Liver (tissue), 9 donors: Measurements from ENCODE around the gene DCUN1D1. TPM values are rescaled to one million over a fixed set of nuclear protein-coding genes. Genes with fewer than 3 reads are reported as not detected.

ENCODE experiments used
- DNase-seq: peaks from one replicate; pipeline ENCODE4 v3.0.0-alpha.2; 2017; ENCODE audit warnings: low spot score
- H3K27ac ChIP-seq, 2 donors: one replicate each; pipeline ENCODE4 v1.7.0; 2013; ENCODE audit warnings: inconsistent platforms in 2 of 2, low read length in 2 of 2, control low read depth in 1 of 2, low read depth in 1 of 2, mild to moderate bottlenecking in 1 of 2
- H3K27me3 ChIP-seq, 4 donors: one replicate each; pipeline versions ENCODE4 v1.6.1 to v1.7.0; 2013; ENCODE audit warnings: low read length in 3 of 4, inconsistent platforms in 1 of 4, mild to moderate bottlenecking in 1 of 4, moderate library complexity in 1 of 4; ENCODE audit not compliant: control insufficient read depth in 4 of 4, insufficient read depth in 4 of 4
- H3K36me3 ChIP-seq, 4 donors: one replicate each; pipeline versions ENCODE4 v1.6.1 to v1.7.0; 2013; ENCODE audit warnings: low read length in 3 of 4, mild to moderate bottlenecking in 3 of 4, low read depth in 1 of 4, moderate library complexity in 1 of 4; ENCODE audit not compliant: control insufficient read depth in 4 of 4, insufficient read depth in 3 of 4
- H3K4me1 ChIP-seq, 4 donors: one replicate each; pipeline versions ENCODE4 v1.6.1 to v1.7.0; 2013; ENCODE audit warnings: low read length in 3 of 4, mild to moderate bottlenecking in 3 of 4, moderate library complexity in 1 of 4; ENCODE audit not compliant: control insufficient read depth in 4 of 4, insufficient read depth in 4 of 4
- H3K4me3 ChIP-seq, 3 donors: one replicate each; pipeline versions ENCODE4 v1.6.1 to v1.7.0; 2013; ENCODE audit warnings: low read length in 3 of 3, control low read depth in 1 of 3, low read depth in 1 of 3, mild to moderate bottlenecking in 1 of 3
- H3K9ac ChIP-seq, 2 donors: one replicate each; pipeline ENCODE4 v1.7.0; 2013; ENCODE audit warnings: low read length in 2 of 2, mild to moderate bottlenecking in 2 of 2, moderate library complexity in 2 of 2, control low read depth in 1 of 2, low read depth in 1 of 2
- H3K9me3 ChIP-seq, 4 donors: one replicate each; pipeline versions ENCODE4 v1.6.1 to v1.7.0; 2013; ENCODE audit warnings: low read length in 3 of 4; ENCODE audit not compliant: control insufficient read depth in 4 of 4
- EGR1 ChIP-seq, 2 donors: IDR thresholded peaks; 2 replicates each; pipeline ENCODE4 v1.6.1; 2016 to 2018; ENCODE audit warnings: antibody characterized with exemption in 2 of 2, low read depth in 2 of 2
- FOXA1 ChIP-seq: IDR thresholded peaks from 2 replicates; pipeline ENCODE4 v1.6.1; 2016; ENCODE audit warnings: antibody characterized with exemption
- FOXA2 ChIP-seq: IDR thresholded peaks from 2 replicates; pipeline ENCODE4 v1.6.1; 2016; ENCODE audit warnings: antibody characterized with exemption
- HNF4A ChIP-seq, 2 donors: conservative IDR thresholded peaks; 2 replicates each; pipeline ENCODE4 v1.6.1; 2016; ENCODE audit warnings: antibody characterized with exemption in 2 of 2, mild to moderate bottlenecking in 2 of 2
- JUND ChIP-seq, 2 donors: IDR thresholded peaks; 2 replicates each; pipeline ENCODE4 v1.6.1; 2016; ENCODE audit warnings: antibody characterized with exemption in 2 of 2
- NR2F2 ChIP-seq: IDR thresholded peaks from 2 replicates; pipeline ENCODE4 v1.6.1; 2016; ENCODE audit warnings: antibody characterized with exemption
- RAD21 ChIP-seq, 2 donors: IDR thresholded peaks; 2 replicates each; pipeline ENCODE4 v1.6.1; 2016; ENCODE audit warnings: antibody characterized with exemption in 2 of 2, mild to moderate bottlenecking in 2 of 2
- RXRA ChIP-seq, 2 donors: IDR thresholded peaks; 2 replicates each; pipeline ENCODE4 v1.6.1; 2017 to 2018; ENCODE audit warnings: antibody characterized with exemption in 2 of 2, mild to moderate bottlenecking in 1 of 2
- SP1 ChIP-seq: IDR thresholded peaks from 2 replicates; pipeline ENCODE4 v1.6.1; 2018; ENCODE audit warnings: antibody characterized with exemption, mild to moderate bottlenecking
- TAF1 ChIP-seq: conservative IDR thresholded peaks from 2 replicates; pipeline ENCODE4 v1.6.1; 2016; ENCODE audit warnings: antibody characterized with exemption, mild to moderate bottlenecking
- YY1 ChIP-seq: IDR thresholded peaks from 2 replicates; pipeline ENCODE4 v1.6.1; 2016; ENCODE audit warnings: antibody characterized with exemption, mild to moderate bottlenecking
- WGBS: extraction: QIAGEN DNeasy Blood & Tissue Kit; methylation state at CpG from one replicate; pipeline ENCODE4 v1.1.7; 2013; 5-methylcytosine and 5-hydroxymethylcytosine counted together
- polyA plus RNA-seq, 2 donors: library from polyadenylated mRNA; stranded (reverse) in 1 of 2; unstranded in 1 of 2; fragments of 200-250 nt in 1 of 2; fragments of >200 nt in 1 of 2; fragmentation: Nextera tagmentation in 1 of 2; extraction: Ambion mirVana in 1 of 2; gene quantifications; one replicate each; pipeline versions ENCODE4 v1.2.1 to v1.2.3, GENCODE V29; 2013 to 2015
- total RNA-seq, 2 donors: library from RNA; depleted of rRNA; stranded (reverse); fragments of >200 nt; gene quantifications; one replicate each; pipeline ENCODE4 v1.2.3, GENCODE V29; 2014
- TF ChIP-seq, protein P1 (sequence below): IDR thresholded peaks from 2 replicates; pipeline ENCODE4 v1.6.1; 2016; ENCODE audit warnings: antibody characterized with exemption
- TF ChIP-seq, protein P2 (sequence below): IDR thresholded peaks from 2 replicates; pipeline ENCODE4 v1.6.1; 2016; ENCODE audit warnings: antibody characterized with exemption
- TF ChIP-seq, protein P3 (sequence below): fragments of 150-350 bp; IDR thresholded peaks from 2 replicates; pipeline ENCODE4 v1.5.1; 2017; ENCODE audit warnings: improper control_type of control experiment, low read depth, low read length; ENCODE audit not compliant: missing input control
- TF ChIP-seq, protein P4 (sequence below): IDR thresholded peaks from 2 replicates; pipeline ENCODE4 v1.6.1; 2016; ENCODE audit warnings: antibody characterized with exemption, mild to moderate bottlenecking
- TF ChIP-seq, protein P5 (sequence below): IDR thresholded peaks from 2 replicates; pipeline ENCODE4 v1.6.1; 2016; ENCODE audit warnings: antibody characterized with exemption
- donor health status: healthy.
- donor health status: healthy.
- donor health status: healthy.
- donor health status: healthy.
- donor health status: healthy.

DCUN1D1 gene
- total and polyA plus RNA-seq, 4 donors = 9.1 to 56.0 (median 23.5) TPM

DNA sequence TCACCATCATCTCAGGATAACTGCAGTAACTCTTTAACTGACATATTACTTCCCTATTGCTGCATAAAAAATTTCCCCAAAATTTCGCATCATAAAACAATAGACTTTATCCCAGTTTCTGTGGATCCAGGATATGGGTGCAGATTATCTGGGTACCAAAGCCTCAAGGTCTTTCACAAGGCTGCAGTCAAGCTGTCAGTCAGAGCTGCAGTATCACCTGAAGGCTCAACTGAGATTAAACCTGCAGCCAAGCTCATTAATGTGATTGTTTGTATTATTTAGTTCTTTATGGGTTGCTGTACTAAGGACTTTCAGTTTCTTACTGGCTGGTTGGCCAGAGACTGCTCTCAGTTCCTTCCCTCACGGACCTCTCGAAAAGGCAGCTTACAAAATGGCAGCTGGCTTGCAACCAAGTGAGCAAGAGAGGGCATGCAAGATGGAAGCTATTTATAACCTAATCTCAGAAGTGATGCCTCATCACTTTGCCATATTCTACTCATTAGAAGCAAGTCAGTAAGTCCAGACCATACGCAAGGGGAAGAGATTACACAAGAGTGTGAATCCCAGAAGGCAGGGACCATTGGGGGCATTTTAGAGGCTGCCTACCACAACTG lies 54.9 kb downstream of the DCUN1D1 start:
- Histone ChIP-seq H3K4me1 (peaks cover 2 to 12% (median 5%) of the 10 kb centered on the region in 4 donors), H3K36me3 (no peaks in the 10 kb centered on the region), H3K4me3 (no peak overlapping the region), H3K27ac (no peak overlapping the region), H3K9ac (no peak overlapping the region), H3K9me3 (no peaks in the 10 kb centered on the region), H3K27me3 (no peaks in the 10 kb centered on the region)
- TF ChIP-seq YY1 (peak; percentile 62), RAD21 (IDR thresholded peaks at IDR 0.05) (no peak)
- 87% methylated on average over 4 of the region's 4 CpGs for WGBS
- DNase-seq = no peak

DNA sequence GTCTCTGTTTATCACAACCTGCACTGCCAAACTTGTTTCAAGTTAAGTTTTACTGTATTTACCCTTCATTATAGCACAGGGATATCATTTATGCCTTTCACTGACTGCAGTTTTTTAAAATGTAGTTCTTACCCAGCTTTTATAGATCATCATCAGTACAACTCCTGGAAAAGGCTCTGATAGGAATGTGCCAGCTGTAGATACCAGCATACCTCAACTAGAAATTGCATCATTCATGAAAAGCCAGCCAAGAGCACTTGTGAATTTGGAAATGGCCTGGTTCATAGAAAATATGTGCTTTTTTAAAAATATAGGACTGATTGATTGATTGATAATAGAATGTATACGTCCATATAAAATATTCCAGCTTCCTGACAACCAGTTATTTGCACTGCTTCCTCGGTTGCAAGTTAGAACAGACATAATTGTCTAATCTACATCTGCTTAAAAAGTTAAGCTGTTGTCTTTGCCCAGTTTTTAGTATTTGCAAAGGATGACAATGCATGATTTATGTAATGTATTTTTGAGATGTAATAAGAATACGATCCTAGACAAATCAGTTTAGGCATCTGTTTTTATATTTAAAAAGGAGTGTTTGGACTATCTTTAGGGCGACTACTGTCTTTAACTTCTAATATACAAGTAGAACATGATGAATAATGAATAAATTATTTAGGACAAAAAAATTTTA lies 58.5 kb downstream of the DCUN1D1 start:
- DNase-seq = no peak
- no peaks in the 10 kb centered on the region for H3K36me3 ChIP-seq
- H3K4me1 ChIP-seq = peaks cover 5 to 14% (median 6%) of the 10 kb centered on the region in 4 donors
- H3K9me3 ChIP-seq = no peaks in the 10 kb centered on the region
- TF ChIP-seq, protein P1, sequence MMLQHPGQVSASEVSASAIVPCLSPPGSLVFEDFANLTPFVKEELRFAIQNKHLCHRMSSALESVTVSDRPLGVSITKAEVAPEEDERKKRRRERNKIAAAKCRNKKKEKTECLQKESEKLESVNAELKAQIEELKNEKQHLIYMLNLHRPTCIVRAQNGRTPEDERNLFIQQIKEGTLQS = peak; percentile 86
- TF ChIP-seq RAD21 (IDR thresholded peaks at IDR 0.05) = peak; percentile 14 to 38
- TF ChIP-seq HNF4A (conservative IDR thresholded peaks at IDR 0.05) = peak in 1 of 2 donors; percentile 18
- no peak for TF ChIP-seq YY1
- no peak overlapping the region for H3K27ac ChIP-seq
- H3K9ac ChIP-seq = no peak overlapping the region
- WGBS = 77% methylated on average over 4 of the region's 4 CpGs
- no peaks in the 10 kb centered on the region for H3K27me3 ChIP-seq
- H3K4me3 ChIP-seq = no peak overlapping the region

DNA sequence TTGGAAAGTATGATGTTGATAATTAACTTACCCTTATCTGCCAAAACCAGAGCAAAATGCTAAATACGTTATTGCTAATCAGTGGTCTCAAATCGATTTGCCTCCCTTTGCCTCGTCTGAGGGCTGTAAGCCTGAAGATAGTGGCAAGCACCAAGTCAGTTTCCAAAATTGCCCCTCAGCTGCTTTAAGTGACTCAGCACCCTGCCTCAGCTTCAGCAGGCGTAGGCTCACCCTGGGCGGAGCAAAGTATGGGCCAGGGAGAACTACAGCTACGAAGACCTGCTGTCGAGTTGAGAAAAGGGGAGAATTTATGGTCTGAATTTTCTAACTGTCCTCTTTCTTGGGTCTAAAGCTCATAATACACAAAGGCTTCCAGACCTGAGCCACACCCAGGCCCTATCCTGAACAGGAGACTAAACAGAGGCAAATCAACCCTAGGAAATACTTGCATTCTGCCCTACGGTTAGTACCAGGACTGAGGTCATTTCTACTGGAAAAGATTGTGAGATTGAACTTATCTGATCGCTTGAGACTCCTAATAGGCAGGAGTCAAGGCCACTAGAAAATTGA lies 59.7 kb downstream of the DCUN1D1 start:
- no peak overlapping the region for H3K27ac ChIP-seq
- TF ChIP-seq JUND (IDR thresholded peaks at IDR 0.05) (no peak), NR2F2 (no peak), RXRA (IDR thresholded peaks at IDR 0.05) (no peak), SP1 (no peak), FOXA1 (no peak), EGR1 (IDR thresholded peaks at IDR 0.05; ENCODE audit: low read depth in 2 of 2) (no peak), YY1 (no peak), FOXA2 (no peak), HNF4A (conservative IDR thresholded peaks at IDR 0.05) (no peak), RAD21 (IDR thresholded peaks at IDR 0.05) (no peak), TAF1 (no peak)
- TF ChIP-seq, protein P2, sequence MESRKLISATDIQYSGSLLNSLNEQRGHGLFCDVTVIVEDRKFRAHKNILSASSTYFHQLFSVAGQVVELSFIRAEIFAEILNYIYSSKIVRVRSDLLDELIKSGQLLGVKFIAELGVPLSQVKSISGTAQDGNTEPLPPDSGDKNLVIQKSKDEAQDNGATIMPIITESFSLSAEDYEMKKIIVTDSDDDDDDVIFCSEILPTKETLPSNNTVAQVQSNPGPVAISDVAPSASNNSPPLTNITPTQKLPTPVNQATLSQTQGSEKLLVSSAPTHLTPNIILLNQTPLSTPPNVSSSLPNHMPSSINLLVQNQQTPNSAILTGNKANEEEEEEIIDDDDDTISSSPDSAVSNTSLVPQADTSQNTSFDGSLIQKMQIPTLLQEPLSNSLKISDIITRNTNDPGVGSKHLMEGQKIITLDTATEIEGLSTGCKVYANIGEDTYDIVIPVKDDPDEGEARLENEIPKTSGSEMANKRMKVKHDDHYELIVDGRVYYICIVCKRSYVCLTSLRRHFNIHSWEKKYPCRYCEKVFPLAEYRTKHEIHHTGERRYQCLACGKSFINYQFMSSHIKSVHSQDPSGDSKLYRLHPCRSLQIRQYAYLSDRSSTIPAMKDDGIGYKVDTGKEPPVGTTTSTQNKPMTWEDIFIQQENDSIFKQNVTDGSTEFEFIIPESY = no peak
- TF ChIP-seq, protein P3, sequence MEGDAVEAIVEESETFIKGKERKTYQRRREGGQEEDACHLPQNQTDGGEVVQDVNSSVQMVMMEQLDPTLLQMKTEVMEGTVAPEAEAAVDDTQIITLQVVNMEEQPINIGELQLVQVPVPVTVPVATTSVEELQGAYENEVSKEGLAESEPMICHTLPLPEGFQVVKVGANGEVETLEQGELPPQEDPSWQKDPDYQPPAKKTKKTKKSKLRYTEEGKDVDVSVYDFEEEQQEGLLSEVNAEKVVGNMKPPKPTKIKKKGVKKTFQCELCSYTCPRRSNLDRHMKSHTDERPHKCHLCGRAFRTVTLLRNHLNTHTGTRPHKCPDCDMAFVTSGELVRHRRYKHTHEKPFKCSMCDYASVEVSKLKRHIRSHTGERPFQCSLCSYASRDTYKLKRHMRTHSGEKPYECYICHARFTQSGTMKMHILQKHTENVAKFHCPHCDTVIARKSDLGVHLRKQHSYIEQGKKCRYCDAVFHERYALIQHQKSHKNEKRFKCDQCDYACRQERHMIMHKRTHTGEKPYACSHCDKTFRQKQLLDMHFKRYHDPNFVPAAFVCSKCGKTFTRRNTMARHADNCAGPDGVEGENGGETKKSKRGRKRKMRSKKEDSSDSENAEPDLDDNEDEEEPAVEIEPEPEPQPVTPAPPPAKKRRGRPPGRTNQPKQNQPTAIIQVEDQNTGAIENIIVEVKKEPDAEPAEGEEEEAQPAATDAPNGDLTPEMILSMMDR = no peak
- TF ChIP-seq, protein P4, sequence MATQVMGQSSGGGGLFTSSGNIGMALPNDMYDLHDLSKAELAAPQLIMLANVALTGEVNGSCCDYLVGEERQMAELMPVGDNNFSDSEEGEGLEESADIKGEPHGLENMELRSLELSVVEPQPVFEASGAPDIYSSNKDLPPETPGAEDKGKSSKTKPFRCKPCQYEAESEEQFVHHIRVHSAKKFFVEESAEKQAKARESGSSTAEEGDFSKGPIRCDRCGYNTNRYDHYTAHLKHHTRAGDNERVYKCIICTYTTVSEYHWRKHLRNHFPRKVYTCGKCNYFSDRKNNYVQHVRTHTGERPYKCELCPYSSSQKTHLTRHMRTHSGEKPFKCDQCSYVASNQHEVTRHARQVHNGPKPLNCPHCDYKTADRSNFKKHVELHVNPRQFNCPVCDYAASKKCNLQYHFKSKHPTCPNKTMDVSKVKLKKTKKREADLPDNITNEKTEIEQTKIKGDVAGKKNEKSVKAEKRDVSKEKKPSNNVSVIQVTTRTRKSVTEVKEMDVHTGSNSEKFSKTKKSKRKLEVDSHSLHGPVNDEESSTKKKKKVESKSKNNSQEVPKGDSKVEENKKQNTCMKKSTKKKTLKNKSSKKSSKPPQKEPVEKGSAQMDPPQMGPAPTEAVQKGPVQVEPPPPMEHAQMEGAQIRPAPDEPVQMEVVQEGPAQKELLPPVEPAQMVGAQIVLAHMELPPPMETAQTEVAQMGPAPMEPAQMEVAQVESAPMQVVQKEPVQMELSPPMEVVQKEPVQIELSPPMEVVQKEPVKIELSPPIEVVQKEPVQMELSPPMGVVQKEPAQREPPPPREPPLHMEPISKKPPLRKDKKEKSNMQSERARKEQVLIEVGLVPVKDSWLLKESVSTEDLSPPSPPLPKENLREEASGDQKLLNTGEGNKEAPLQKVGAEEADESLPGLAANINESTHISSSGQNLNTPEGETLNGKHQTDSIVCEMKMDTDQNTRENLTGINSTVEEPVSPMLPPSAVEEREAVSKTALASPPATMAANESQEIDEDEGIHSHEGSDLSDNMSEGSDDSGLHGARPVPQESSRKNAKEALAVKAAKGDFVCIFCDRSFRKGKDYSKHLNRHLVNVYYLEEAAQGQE = no peak
- TF ChIP-seq, protein P5, sequence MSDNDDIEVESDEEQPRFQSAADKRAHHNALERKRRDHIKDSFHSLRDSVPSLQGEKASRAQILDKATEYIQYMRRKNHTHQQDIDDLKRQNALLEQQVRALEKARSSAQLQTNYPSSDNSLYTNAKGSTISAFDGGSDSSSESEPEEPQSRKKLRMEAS = no peak
- TF ChIP-seq, protein P1 = no peak
- H3K9me3 ChIP-seq = no peaks in the 10 kb centered on the region
- H3K27me3 ChIP-seq = no peaks in the 10 kb centered on the region
- DNase-seq = peak; percentile 81
- no peak overlapping the region for H3K9ac ChIP-seq
- H3K4me1 ChIP-seq = peaks cover 5 to 14% (median 6%) of the 10 kb centered on the region in 4 donors
- no peaks in the 10 kb centered on the region for H3K36me3 ChIP-seq
- WGBS = 69% methylated on average over 9 of the region's 9 CpGs
- H3K4me3 ChIP-seq = no peak overlapping the region
